HG02588 (cell line): ENCODE results near the gene VEGFB.

Experiments
- ATAC-seq: cut with Tn5 transposase; IDR thresholded peaks from one replicate; pipeline ENCODE4 v1.9.1; 2021; ENCODE audit warnings: mild to moderate bottlenecking, moderate library complexity; ENCODE audit not compliant: unreplicated experiment

Gene VEGFB

GRCh38 chr11:64210301-64211020 lies 23.9 kb upstream of the VEGFB start:
- no peak for ATAC-seq

- ATAC-seq, result no peak
Measured at GRCh38 chr11:64211181-64211872, 23.1 kb upstream of the VEGFB start.

- no peak for ATAC-seq
Measured at GRCh38 chr11:64216879-64217278, 17.5 kb upstream of the VEGFB start.

GRCh38 chr11:64218628-64219353 lies 15.6 kb upstream of the VEGFB start:
- no peak for ATAC-seq

GRCh38 chr11:64219354-64219684 lies 15.1 kb upstream of the VEGFB start:
- no peak for ATAC-seq

- no peak for ATAC-seq
Measured at GRCh38 chr11:64219755-64220154, 14.6 kb upstream of the VEGFB start.

- ATAC-seq, result no peak
Measured at GRCh38 chr11:64220271-64220670, 14.1 kb upstream of the VEGFB start.

- no peak for ATAC-seq
Measured at GRCh38 chr11:64220798-64221197, 13.6 kb upstream of the VEGFB start.

GRCh38 chr11:64222651-64223000 lies 11.8 kb upstream of the VEGFB start:
- ATAC-seq, result no peak

GRCh38 chr11:64223001-64223651 lies 11.3 kb upstream of the VEGFB start:
- ATAC-seq, result no peak

GRCh38 chr11:64224151-64224890 lies 10.1 kb upstream of the VEGFB start:
- ATAC-seq, result no peak

- ATAC-seq, result no peak
Measured at GRCh38 chr11:64224891-64225607, 9.3 kb upstream of the VEGFB start.

- peak; percentile 46 for ATAC-seq
Measured at GRCh38 chr11:64225608-64226506, 8.5 kb upstream of the VEGFB start, which contains the start of the genes NUDT22 and TRPT1. Gene NUDT22 (plus strand): TSS chr11:64226274. CDS start chr11:64226653, 379 bp downstream. Gene TRPT1 (minus strand): TSS chr11:64226186. CDS start chr11:64225860, 326 bp downstream.

- ATAC-seq, result no peak
Measured at GRCh38 chr11:64226507-64227051, 7.8 kb upstream of the VEGFB start.

- no peak for ATAC-seq
Measured at GRCh38 chr11:64227405-64227956, 6.9 kb upstream of the VEGFB start.

- ATAC-seq, result no peak
Measured at GRCh38 chr11:64229090-64229743, 5.2 kb upstream of the VEGFB start.

GRCh38 chr11:64229744-64230170 lies 4.6 kb upstream of the VEGFB start:
- no peak for ATAC-seq
